Kidney epithelial cell (primary cell): ENCODE measurements around the gene ASIC1. TPM values are rescaled to one million over a fixed set of nuclear protein-coding genes. Genes with fewer than 3 reads are reported as not detected.
"Not testable (repeated sequence)": the region's sequence is repeated elsewhere in the genome, so short reads cannot be mapped to it uniquely, and the experiment has no call there.

ENCODE experiments used
- DNase-seq: peaks from one replicate; pipeline ENCODE4 v3.0.0-alpha.2; 2010; ENCODE audit warnings: low read depth
- H3K27me3 ChIP-seq: 2 replicates; pipeline ENCODE4 v1.6.0; 2011; ENCODE audit warnings: low read length; ENCODE audit not compliant: control insufficient read depth, insufficient read depth
- H3K36me3 ChIP-seq: 2 replicates; pipeline ENCODE4 v1.5.1; 2011; ENCODE audit warnings: low read length; ENCODE audit not compliant: control insufficient read depth, insufficient read depth
- H3K4me3 ChIP-seq: 2 replicates; pipeline ENCODE4 v1.5.1; 2011; ENCODE audit warnings: low read depth, mild to moderate bottlenecking, control low read depth, low read length
- total RNA-seq: library from RNA; depleted of rRNA; stranded (reverse); fragments of >200 nt; gene quantifications from 2 replicates; pipeline ENCODE4 v1.2.3, GENCODE V29; 2015
- TF ChIP-seq, protein P1 (sequence below): IDR thresholded peaks from 2 replicates; pipeline ENCODE4 v1.5.1; 2011; ENCODE audit warnings: mild to moderate bottlenecking, moderate library complexity, low read length, control low read depth, inconsistent platforms; ENCODE audit not compliant: insufficient read depth, poor library complexity, severe bottlenecking

ASIC1 gene
- total RNA-seq, 1 donor from 2014 or later: 0.75 TPM

GRCh38 chr12:50024805-50025186 is 32.6 kb upstream of the ASIC1 start:
- DNase-seq: no peak
- Histone ChIP-seq H3K36me3 (no peaks in the 10 kb centered on the region), H3K27me3 (no peaks in the 10 kb centered on the region), H3K4me3 (peak overlapping the region; percentile 83)
- TF ChIP-seq, protein P1, sequence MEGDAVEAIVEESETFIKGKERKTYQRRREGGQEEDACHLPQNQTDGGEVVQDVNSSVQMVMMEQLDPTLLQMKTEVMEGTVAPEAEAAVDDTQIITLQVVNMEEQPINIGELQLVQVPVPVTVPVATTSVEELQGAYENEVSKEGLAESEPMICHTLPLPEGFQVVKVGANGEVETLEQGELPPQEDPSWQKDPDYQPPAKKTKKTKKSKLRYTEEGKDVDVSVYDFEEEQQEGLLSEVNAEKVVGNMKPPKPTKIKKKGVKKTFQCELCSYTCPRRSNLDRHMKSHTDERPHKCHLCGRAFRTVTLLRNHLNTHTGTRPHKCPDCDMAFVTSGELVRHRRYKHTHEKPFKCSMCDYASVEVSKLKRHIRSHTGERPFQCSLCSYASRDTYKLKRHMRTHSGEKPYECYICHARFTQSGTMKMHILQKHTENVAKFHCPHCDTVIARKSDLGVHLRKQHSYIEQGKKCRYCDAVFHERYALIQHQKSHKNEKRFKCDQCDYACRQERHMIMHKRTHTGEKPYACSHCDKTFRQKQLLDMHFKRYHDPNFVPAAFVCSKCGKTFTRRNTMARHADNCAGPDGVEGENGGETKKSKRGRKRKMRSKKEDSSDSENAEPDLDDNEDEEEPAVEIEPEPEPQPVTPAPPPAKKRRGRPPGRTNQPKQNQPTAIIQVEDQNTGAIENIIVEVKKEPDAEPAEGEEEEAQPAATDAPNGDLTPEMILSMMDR: no peak

DNA sequence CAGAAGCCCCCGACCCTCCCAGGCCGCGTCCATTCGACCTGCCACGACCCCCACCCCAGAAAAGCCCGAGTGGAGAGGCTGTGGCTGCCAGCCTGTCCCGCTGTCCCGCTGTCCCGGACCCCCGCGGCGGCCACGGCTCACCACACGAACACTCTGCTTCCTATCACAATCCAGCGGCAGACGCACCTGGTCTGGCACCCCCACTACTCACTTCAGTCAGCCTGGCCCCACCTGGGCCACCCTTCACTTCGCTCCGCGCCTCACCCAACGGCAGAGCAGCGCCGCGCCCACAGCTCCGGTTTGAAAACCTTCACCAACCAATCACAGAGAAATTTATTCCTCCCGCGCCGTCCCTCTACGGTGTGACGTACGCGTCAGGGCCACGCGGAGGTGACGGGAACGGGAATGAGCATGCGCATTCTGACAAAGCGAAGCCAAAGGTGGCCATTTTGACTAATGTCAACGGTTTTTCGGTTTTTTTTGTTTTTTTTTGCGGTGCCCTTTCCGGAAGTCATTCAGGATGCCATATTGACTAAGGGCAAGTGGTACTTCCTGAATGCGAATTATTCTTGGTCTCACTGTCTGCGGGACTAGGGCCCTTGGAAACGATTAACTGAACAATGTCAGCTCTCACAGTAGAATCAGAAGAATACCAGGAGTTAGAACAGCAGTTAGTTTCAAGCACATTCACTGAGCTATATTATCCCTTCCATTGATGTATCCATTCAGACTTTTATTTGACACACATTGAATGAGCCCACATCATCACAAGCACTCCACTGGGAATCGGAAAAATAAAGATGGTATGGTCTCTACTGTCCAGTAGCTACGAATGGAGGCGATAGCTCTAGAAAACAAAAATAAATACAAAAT is 32.0 kb upstream of the ASIC1 start, which contains the start of gene RACGAP1:
TSS of gene RACGAP1 (minus strand) at position 308 of the 873 bp plus-strand sequence. CDS start 8,779 bp downstream, outside the sequence.
- peak within 1 kb of the TSS; percentile 83 for H3K4me3 ChIP-seq
- TF ChIP-seq, protein P1: no peak
- peak; percentile 83 for DNase-seq
- H3K36me3 ChIP-seq: no peaks in the 10 kb centered on the region
- no peaks in the 10 kb centered on the region for H3K27me3 ChIP-seq

DNA sequence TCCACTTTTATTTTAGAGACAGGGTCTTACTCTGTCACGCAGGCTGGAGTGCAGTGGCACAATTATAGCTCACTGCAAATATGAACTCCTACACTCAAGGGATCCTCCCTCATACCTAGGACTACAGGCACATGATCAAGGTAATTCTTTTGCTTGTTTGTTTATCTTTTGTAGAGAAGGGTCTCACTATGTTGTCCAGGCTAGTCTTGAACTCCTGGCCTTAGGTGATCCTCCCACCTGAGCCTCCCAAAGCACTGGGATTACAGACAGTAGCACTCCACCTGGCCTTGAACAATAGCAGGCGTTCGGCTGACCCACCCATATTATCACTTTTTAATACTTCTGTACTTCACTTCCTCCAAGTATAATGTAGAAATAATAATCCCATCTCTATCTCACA is 30.7 kb upstream of the ASIC1 start:
- no peaks in the 10 kb centered on the region for H3K36me3 ChIP-seq
- DNase-seq: no peak
- H3K4me3 ChIP-seq: no peak overlapping the region
- TF ChIP-seq, protein P1: no peak
- no peaks in the 10 kb centered on the region for H3K27me3 ChIP-seq

DNA sequence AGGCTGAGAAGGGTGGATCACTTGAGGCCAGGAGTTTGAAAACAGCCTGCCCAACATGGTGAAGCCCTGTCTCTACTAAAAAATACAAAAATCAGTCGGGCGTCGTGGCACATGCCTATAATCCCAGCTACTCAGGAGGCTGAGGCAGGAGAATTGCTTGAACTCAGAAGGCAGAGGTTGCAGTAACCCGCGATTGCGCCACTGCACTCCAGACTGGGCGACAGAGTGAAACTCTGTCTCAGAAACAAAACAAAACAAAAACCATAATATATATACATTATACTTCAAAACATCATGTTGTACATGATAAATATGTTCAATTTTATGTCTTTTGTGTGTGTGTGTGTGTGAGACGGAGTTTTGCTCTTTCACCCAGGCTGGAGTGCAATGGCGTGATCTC is 26.9 kb upstream of the ASIC1 start:
- H3K27me3 ChIP-seq, DNase-seq: not testable (repeated sequence)

GRCh38 chr12:50032515-50032853 is 24.9 kb upstream of the ASIC1 start:
- DNase-seq: no peak
- TF ChIP-seq, protein P1: no peak
- Histone ChIP-seq H3K36me3 (no peaks in the 10 kb centered on the region), H3K27me3 (no peaks in the 10 kb centered on the region), H3K4me3 (peak overlapping the region; percentile 12)

More for the DNA sequence above, 26.9 kb upstream of the ASIC1 start:
- not testable (repeated sequence) for H3K36me3 ChIP-seq, H3K4me3 ChIP-seq

DNA sequence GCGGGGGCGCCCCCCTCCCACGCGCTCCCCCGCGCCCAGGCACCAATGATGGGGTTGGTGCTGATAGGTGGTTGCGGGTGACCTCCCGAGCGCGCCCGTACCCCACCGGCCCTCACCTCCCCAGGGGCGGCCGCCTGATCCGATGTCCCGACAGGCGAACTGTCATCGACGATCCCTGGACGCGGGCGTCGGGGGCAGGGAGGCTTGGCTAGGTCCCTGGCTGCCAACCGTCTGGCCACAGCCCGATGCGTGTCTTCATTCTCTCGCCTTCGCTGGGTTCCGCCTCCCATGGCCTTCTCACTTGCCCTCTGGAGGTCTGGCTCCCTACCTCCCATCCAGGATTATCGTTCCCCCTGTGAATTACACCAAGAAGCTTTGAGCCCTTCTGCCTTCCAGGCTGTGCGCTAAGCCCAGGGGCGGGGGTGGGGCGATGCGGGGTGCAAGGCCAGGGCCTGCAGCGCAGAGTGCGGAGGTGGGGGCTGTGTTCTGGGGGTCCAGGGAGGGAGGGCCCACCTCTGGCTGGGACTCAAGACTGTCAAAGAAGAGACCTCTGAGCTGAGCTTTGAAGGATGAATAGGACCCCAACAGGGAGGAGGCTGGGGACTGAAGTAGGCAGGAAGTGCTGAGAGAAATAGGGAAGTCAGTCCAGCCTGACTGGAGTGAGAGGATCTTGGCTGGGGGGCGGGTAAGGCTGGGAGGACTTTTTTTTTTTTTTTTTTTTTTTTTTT is 24.4 kb upstream of the ASIC1 start:
- DNase-seq: no peak
- TF ChIP-seq, protein P1: no peak
- H3K4me3 ChIP-seq: peak overlapping the region; percentile 12

More for the DNA sequence above, 24.4 kb upstream of the ASIC1 start:
- no peaks in the 10 kb centered on the region for H3K27me3 ChIP-seq
- no peaks in the 10 kb centered on the region for H3K36me3 ChIP-seq
